ENCODE results near the gene EIF5A. TPM values are rescaled to one million over a fixed set of nuclear protein-coding genes. Genes with fewer than 3 reads are reported as not detected.

The EIF5A gene
- polyA plus RNA-seq, 1 donor (not counting 4 experiments of a cell fraction or from before 2014, with no cell fraction given): 948 TPM

- no peaks in the 10 kb centered on the region for H3K9me1 ChIP-seq (ENCODE audit: control insufficient read depth, extremely low read depth, insufficient read depth, low read length)
- no peak overlapping the region for H3K4me2 ChIP-seq (ENCODE audit: control insufficient read depth, extremely low read depth, insufficient read depth, low read depth, low read length)
- H3K36me3 ChIP-seq (ENCODE audit: control insufficient read depth in 2 of 2, extremely low read depth in 1 of 2, insufficient read depth in 2 of 2, low read length in 2 of 2): no peaks in the 10 kb centered on the region
- peaks cover 4% of the 10 kb centered on the region for H3K79me2 ChIP-seq (ENCODE audit: control insufficient read depth, insufficient read depth, low read length)
- H3K9me3 ChIP-seq (ENCODE audit: control insufficient read depth, low read depth, low read length): no peaks in the 10 kb centered on the region
- no peak overlapping the region for H2AFZ ChIP-seq (ENCODE audit: control insufficient read depth, low read length)
- H4K20me1 ChIP-seq (ENCODE audit: control insufficient read depth, extremely low read depth, insufficient read depth, low read length): no peaks in the 10 kb centered on the region
- no peak for FAIRE-seq
- H3K27ac ChIP-seq (ENCODE audit: control insufficient read depth, insufficient read depth, low read length): no peak overlapping the region
- TF ChIP-seq EZH2 (IDR thresholded peaks at IDR 0.05; ENCODE audit: low read length): no peak
- peak in 1 of 3 experiments; percentile 25 for TF ChIP-seq CTCF (optimal IDR thresholded peaks at IDR 0.05 in 1 of 3, IDR thresholded peaks at IDR 0.05 in 1 of 3, conservative IDR thresholded peaks at IDR 0.05 in 1 of 3; ENCODE audit: extremely low read depth in 1 of 3, insufficient read depth in 2 of 3, low read length in 3 of 3)
- no peak overlapping the region for H3K9ac ChIP-seq (ENCODE audit: control insufficient read depth, extremely low read depth, insufficient read depth, low read length)
- H3K4me1 ChIP-seq (ENCODE audit: control insufficient read depth, extremely low read depth, insufficient read depth, low read length): peaks cover 4% of the 10 kb centered on the region
- dilution Hi-C loops (cut with MboI; ENCODE audit: extremely low pct_ligation_motif_present, low sequenced_read_pairs): no loop called here
- no peak for DNase-seq (ENCODE audit: low read depth, low spot score)
- no peak overlapping the region for H3K4me3 ChIP-seq (ENCODE audit: control insufficient read depth in 2 of 3, extremely low read depth in 1 of 3, insufficient read depth in 2 of 3, low read depth in 1 of 3, low read length in 3 of 3)
- H3K27me3 ChIP-seq (ENCODE audit: control insufficient read depth, extremely low read depth, insufficient read depth, low read length): peaks cover 12% of the 10 kb centered on the region
Observed at GRCh38 chr17:7346761-7347614, 39.6 kb downstream of the EIF5A start.

- H4K20me1 ChIP-seq (ENCODE audit: control insufficient read depth, extremely low read depth, insufficient read depth, low read length): no peaks in the 10 kb centered on the region
- no peaks in the 10 kb centered on the region for H3K9me3 ChIP-seq (ENCODE audit: control insufficient read depth, low read depth, low read length)
- DNase-seq (ENCODE audit: low read depth, low spot score) (no peak), FAIRE-seq (no peak)
- H3K27ac ChIP-seq (ENCODE audit: control insufficient read depth, insufficient read depth, low read length): no peak overlapping the region
- no peak overlapping the region for H3K9ac ChIP-seq (ENCODE audit: control insufficient read depth, extremely low read depth, insufficient read depth, low read length)
- no peak overlapping the region for H2AFZ ChIP-seq (ENCODE audit: control insufficient read depth, low read length)
- peaks cover 11% of the 10 kb centered on the region for H3K27me3 ChIP-seq (ENCODE audit: control insufficient read depth, extremely low read depth, insufficient read depth, low read length)
- H3K4me2 ChIP-seq (ENCODE audit: control insufficient read depth, extremely low read depth, insufficient read depth, low read depth, low read length): no peak overlapping the region
- H3K9me1 ChIP-seq (ENCODE audit: control insufficient read depth, extremely low read depth, insufficient read depth, low read length): no peaks in the 10 kb centered on the region
- H3K79me2 ChIP-seq (ENCODE audit: control insufficient read depth, insufficient read depth, low read length): peaks cover 12% of the 10 kb centered on the region
- no peaks in the 10 kb centered on the region for H3K36me3 ChIP-seq (ENCODE audit: control insufficient read depth in 2 of 2, extremely low read depth in 1 of 2, insufficient read depth in 2 of 2, low read length in 2 of 2)
- peaks cover 11% of the 10 kb centered on the region for H3K4me1 ChIP-seq (ENCODE audit: control insufficient read depth, extremely low read depth, insufficient read depth, low read length)
- dilution Hi-C loops (cut with MboI; ENCODE audit: extremely low pct_ligation_motif_present, low sequenced_read_pairs): no loop called here
- TF ChIP-seq EZH2 (IDR thresholded peaks at IDR 0.05; ENCODE audit: low read length): no peak
- TF ChIP-seq CTCF (optimal IDR thresholded peaks at IDR 0.05 in 1 of 3, IDR thresholded peaks at IDR 0.05 in 1 of 3, conservative IDR thresholded peaks at IDR 0.05 in 1 of 3; ENCODE audit: extremely low read depth in 1 of 3, insufficient read depth in 2 of 3, low read length in 3 of 3): no peak
- H3K4me3 ChIP-seq (ENCODE audit: control insufficient read depth in 2 of 3, extremely low read depth in 1 of 3, insufficient read depth in 2 of 3, low read depth in 1 of 3, low read length in 3 of 3): no peak overlapping the region
Observed at GRCh38 chr17:7347630-7348477, 40.4 kb downstream of the EIF5A start.

Measured in keratinocyte (primary cell).